ENCODE measurements around the gene GAPDH.
"Not testable (repeated sequence)": the region's sequence is repeated elsewhere in the genome, so short reads cannot be mapped to it uniquely, and the experiment has no call there.

- not testable (repeated sequence) for TF ChIP-seq EP300 (IDR thresholded peaks at IDR 0.05; ENCODE audit: borderline replicate concordance); TCF12 (IDR thresholded peaks at IDR 0.05; ENCODE audit: low read depth); MAX (IDR thresholded peaks at IDR 0.05); EGR1 (IDR thresholded peaks at IDR 0.05); TAF1 (IDR thresholded peaks at IDR 0.05; ENCODE audit: low read depth); FOXM1 (IDR thresholded peaks at IDR 0.05; ENCODE audit: borderline replicate concordance, low read depth); TEAD4 (IDR thresholded peaks at IDR 0.05); YY1 (IDR thresholded peaks at IDR 0.05; ENCODE audit: low read depth)
- TF ChIP-seq RAD21 (IDR thresholded peaks at IDR 0.05; ENCODE audit: low read depth): peak; percentile 55
These were observed 23.9 kb downstream of the GAPDH start for GRCh38 chr12:6558014-6558760.
